HCT116 (cell line): ENCODE measurements around the gene ETV7. TPM values are rescaled to one million over a fixed set of nuclear protein-coding genes. Genes with fewer than 3 reads are reported as not detected.

Experiments
- ATAC-seq: fragments of 200-7000 bp; cut with Tn5 transposase; 2 replicates; pipeline ENCODE4 v1.9.1; 2020; ENCODE audit warnings: mild to moderate bottlenecking, moderate library complexity
- BruUV-seq: library from RNA; stranded (reverse); fragments of 400-500 nt; replicated peaks from 2 replicates; lab custom pipeline; 2021; lab: Mats Ljungman, UMichigan
- CTCF ChIA-PET: fragments of 300-600 bp; sonication (Branson Sonifier 250); formaldehyde crosslinking; loops from one replicate; lab custom pipeline; 2021; ENCODE audit warnings: antibody characterized with exemption; lab: Charles Lee
- POLR2A ChIA-PET: fragments of 300-600, 350-600 bp; sonication (Branson Sonifier 250); formaldehyde crosslinking; loops from one replicate; lab custom pipeline; 2021; ENCODE audit warnings: antibody characterized with exemption; lab: Charles Lee
- RAD21 ChIA-PET, 2 experiments: fragments of 300-600 bp; sonication (Branson Sonifier 250); formaldehyde crosslinking; loops; one replicate each; lab custom pipeline; 2023; ENCODE audit warnings: low total read pairs in 2 of 2; ENCODE audit not compliant: uncharacterized antibody in 2 of 2, unreplicated experiment in 2 of 2, low non-redundant PET in 1 of 2; lab: Charles Lee
- DNase-seq: peaks from one replicate; pipeline ENCODE4 v3.0.0-alpha.2; 2010; ENCODE audit warnings: low read depth, low spot score
- H2AFZ ChIP-seq: fragments of 200-600 bp; shearing (Covaris generic), sonication (generic); 2 replicates; pipeline ENCODE4 v1.6.1; 2017; ENCODE audit warnings: low read depth, mixed run types, mixed read lengths, antibody characterized with exemption, low read length; ENCODE audit not compliant: poor library complexity, severe bottlenecking
- H3K27ac ChIP-seq: 2 replicates; pipeline ENCODE4 v1.5.1; 2012; ENCODE audit warnings: low read depth, low read length
- H3K27me3 ChIP-seq: fragments of 200-600 bp; sonication (generic); 2 replicates; pipeline ENCODE4 v1.6.1; 2016; ENCODE audit warnings: mixed run types, low read length, mixed read lengths; ENCODE audit not compliant: insufficient read depth
- H3K36me3 ChIP-seq, 2 experiments: fragments of 200-500 bp in 1 of 2; fragments of 200-600 bp in 1 of 2; sonication (Bioruptor generic) in 1 of 2; sonication (generic) in 1 of 2; 2 replicates each; pipeline versions ENCODE4 v1.5.1 to v1.6.1; 2014 to 2016; ENCODE audit warnings: low read length in 2 of 2, inconsistent platforms in 1 of 2, mixed read lengths in 1 of 2, mixed run types in 1 of 2; ENCODE audit not compliant: insufficient read depth in 2 of 2, control insufficient read depth in 1 of 2
- H3K4me1 ChIP-seq, 2 experiments: fragments of 200-600 bp in 1 of 2; sonication (generic) in 1 of 2; 2 replicates each; pipeline versions ENCODE4 v1.5.1 to v1.6.1; 2012 to 2017; ENCODE audit warnings: low read length in 2 of 2, inconsistent platforms in 1 of 2, mild to moderate bottlenecking in 1 of 2, mixed read lengths in 1 of 2, mixed run types in 1 of 2, moderate library complexity in 1 of 2; ENCODE audit not compliant: insufficient read depth in 2 of 2, control insufficient read depth in 1 of 2
- H3K4me2 ChIP-seq: fragments of 200-600 bp; sonication (generic); 2 replicates; pipeline ENCODE4 v1.6.1; 2017; ENCODE audit warnings: mixed run types, low read length, mixed read lengths
- H3K4me3 ChIP-seq, 2 experiments: fragments of 200-600 bp in 1 of 2; sonication (generic) in 1 of 2; replicated peaks in 1 of 2; 2 replicates each; pipeline ENCODE4 v1.5.1; 2011 to 2016; ENCODE audit warnings: low read length in 2 of 2, control low read depth in 1 of 2, low read depth in 1 of 2, mild to moderate bottlenecking in 1 of 2, mixed read lengths in 1 of 2, mixed run types in 1 of 2
- H3K79me2 ChIP-seq: fragments of 200-600 bp; sonication (generic); 2 replicates; pipeline ENCODE4 v1.6.1; 2017; ENCODE audit warnings: mild to moderate bottlenecking, mixed run types, low read length, moderate library complexity, mixed read lengths; ENCODE audit not compliant: insufficient read depth
- H3K9ac ChIP-seq: fragments of 200-600 bp; sonication (generic); 2 replicates; pipeline ENCODE4 v1.6.1; 2016; ENCODE audit warnings: low read length, mixed read lengths
- H3K9me2 ChIP-seq: fragments of 200-600 bp; sonication (generic), shearing (Covaris generic); 2 replicates; pipeline ENCODE4 v1.6.1; 2017; ENCODE audit warnings: mixed run types, mild to moderate bottlenecking, moderate library complexity; ENCODE audit not compliant: insufficient read depth
- H3K9me3 ChIP-seq, 2 experiments: fragments of 200-500 bp in 1 of 2; fragments of 200-600 bp in 1 of 2; sonication (Bioruptor generic) in 1 of 2; sonication (generic) in 1 of 2; 2 replicates each; pipeline ENCODE4 v1.6.1; 2014 to 2017; ENCODE audit warnings: low read length in 2 of 2, mixed read lengths in 2 of 2, inconsistent platforms in 1 of 2, low read depth in 1 of 2, mild to moderate bottlenecking in 1 of 2, mixed run types in 1 of 2, moderate library complexity in 1 of 2; ENCODE audit not compliant: control insufficient read depth in 1 of 2, insufficient read depth in 1 of 2
- H4K20me1 ChIP-seq: fragments of 200-600 bp; sonication (generic), shearing (Covaris generic); 2 replicates; pipeline ENCODE4 v1.6.1; 2017; ENCODE audit warnings: mixed run types, mild to moderate bottlenecking, moderate library complexity; ENCODE audit not compliant: insufficient read depth
- CEBPB ChIP-seq: IDR thresholded peaks from 2 replicates; pipeline ENCODE4 v1.6.1; 2012; ENCODE audit warnings: low read depth
- EGR1 ChIP-seq: IDR thresholded peaks from 2 replicates; pipeline ENCODE4 v1.6.1; 2012; ENCODE audit warnings: low read depth
- ELF1 ChIP-seq: IDR thresholded peaks from 2 replicates; pipeline ENCODE4 v1.6.1; 2012; ENCODE audit warnings: low read depth, borderline replicate concordance
- EZH2 ChIP-seq: fragments of 200-600 bp; sonication (generic); IDR thresholded peaks from 2 replicates; pipeline ENCODE4 v1.6.1; 2017; ENCODE audit warnings: antibody characterized with exemption, mixed run types
- EZH2phosphoT487 ChIP-seq: fragments of 200-600 bp; IDR thresholded peaks from 2 replicates; pipeline ENCODE4 v1.6.1; 2018; ENCODE audit warnings: antibody characterized with exemption, borderline replicate concordance
- FOSL1 ChIP-seq: IDR thresholded peaks from 2 replicates; pipeline ENCODE4 v1.6.1; 2012; ENCODE audit warnings: low read depth
- POLR2AphosphoS5 ChIP-seq: IDR thresholded peaks from 2 replicates; pipeline ENCODE4 v1.6.1; 2011; ENCODE audit warnings: mild to moderate bottlenecking, low read depth, low read length, moderate library complexity
- RAD21 ChIP-seq: IDR thresholded peaks from 2 replicates; pipeline ENCODE4 v1.6.1; 2012; ENCODE audit warnings: low read depth, mild to moderate bottlenecking
- SIN3A ChIP-seq: IDR thresholded peaks from 2 replicates; pipeline ENCODE4 v1.6.1; 2012; ENCODE audit warnings: low read depth
- SP1 ChIP-seq: IDR thresholded peaks from 2 replicates; pipeline ENCODE4 v1.6.1; 2012; ENCODE audit warnings: low read depth
- SRF ChIP-seq: IDR thresholded peaks from 2 replicates; pipeline ENCODE4 v1.6.1; 2012; ENCODE audit warnings: low read depth
- TCF7L2 ChIP-seq: IDR thresholded peaks from 2 replicates; pipeline ENCODE4 v1.7.0; 2011; ENCODE audit warnings: borderline replicate concordance, inconsistent platforms; ENCODE audit not compliant: insufficient read depth, insufficient read length; ENCODE audit errors: extremely low read depth
- YY1 ChIP-seq: IDR thresholded peaks from 2 replicates; pipeline ENCODE4 v1.6.1; 2011; ENCODE audit warnings: low read length, low read depth, moderate library complexity, mild to moderate bottlenecking; ENCODE audit not compliant: insufficient replicate concordance; ENCODE audit errors: extremely low read depth
- ZFX ChIP-seq: fragments of 450-650 bp; IDR thresholded peaks from 2 replicates; pipeline ENCODE4 v1.6.1; 2017
- ZNF274 ChIP-seq: fragments of 200-500 bp; sonication (Bioruptor generic); IDR thresholded peaks from 2 replicates; pipeline ENCODE4 v1.6.1; 2014; ENCODE audit warnings: mild to moderate bottlenecking, low read depth, low read length, inconsistent platforms
- intact Hi-C: fragments of 100-400 bp; cut with micrococcal nuclease; formaldehyde crosslinking; loops from 2 replicates; pipeline ENCODE4 v1.10.0; 2022
- total RNA-seq: library from RNA; stranded (reverse); gene quantifications from one replicate; pipeline ENCODE4 v1.2.1, GENCODE V29; 2021; ENCODE audit not compliant: unreplicated experiment
- TF ChIP-seq, protein P1 (sequence below): IDR thresholded peaks from 2 replicates; pipeline ENCODE4 v1.6.1; 2012
- TF ChIP-seq, protein P2 (sequence below): IDR thresholded peaks from 2 replicates; pipeline ENCODE4 v1.6.1; 2012; ENCODE audit warnings: low read depth
- TF ChIP-seq, protein P3 (sequence below): IDR thresholded peaks from 2 replicates; pipeline ENCODE4 v1.6.1; 2011; ENCODE audit warnings: mild to moderate bottlenecking, low read length, moderate library complexity; ENCODE audit not compliant: insufficient replicate concordance; ENCODE audit errors: extremely low read depth
- TF ChIP-seq, protein P4 (sequence below), 3 experiments: fragments of 200-600 bp in 1 of 3; sonication (generic) in 1 of 3; IDR thresholded peaks in 2 of 3; conservative IDR thresholded peaks in 1 of 3; 2 replicates each; pipeline ENCODE4 v1.5.1; 2012 to 2017; ENCODE audit warnings: low read depth in 2 of 3, low read length in 2 of 3, antibody characterized with exemption in 1 of 3, borderline replicate concordance in 1 of 3, control low read depth in 1 of 3, mild to moderate bottlenecking in 1 of 3, mixed read lengths in 1 of 3, mixed run types in 1 of 3, moderate library complexity in 1 of 3; ENCODE audit not compliant: insufficient read depth in 1 of 3

ETV7 gene
- total RNA-seq, 1 experiment from 2014 or later = 1.0 TPM

DNA sequence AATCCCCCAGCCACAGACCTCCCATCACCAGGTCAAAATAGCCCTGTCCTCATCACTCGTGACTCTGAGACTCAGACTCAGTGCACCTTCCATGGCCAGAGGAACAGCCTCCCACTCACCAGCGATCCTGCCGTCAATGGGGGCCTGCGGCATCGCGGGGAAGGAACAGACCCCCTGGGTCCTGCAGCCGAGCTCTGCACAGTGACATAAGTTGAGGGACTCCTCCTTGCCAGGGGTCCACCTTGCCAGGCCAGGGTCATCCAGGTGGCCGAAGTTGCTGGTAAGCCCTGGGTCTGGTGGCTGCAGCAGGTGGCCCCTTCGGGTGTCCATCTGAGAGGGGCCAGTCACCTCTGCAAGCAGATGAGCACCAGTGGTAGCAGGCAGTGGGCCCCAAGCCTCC, 16.3 kb downstream of the ETV7 start:
- no peak overlapping the region for H2AFZ ChIP-seq
- H3K27me3 ChIP-seq = no peaks in the 10 kb centered on the region
- H3K4me2 ChIP-seq = no peak overlapping the region
- ChIA-PET RAD21 (no interaction called here), POLR2A (no interaction called here), CTCF (no interaction called here)
- H3K36me3 ChIP-seq = no peaks in the 10 kb centered on the region
- DNase-seq (no peak), ATAC-seq (no peak)
- TF ChIP-seq YY1 (no peak), SIN3A (no peak), RAD21 (no peak), EZH2 (no peak), SRF (no peak), FOSL1 (no peak), POLR2AphosphoS5 (no peak), ELF1 (no peak), EGR1 (no peak), CEBPB (no peak), SP1 (no peak), ZNF274 (no peak), EZH2phosphoT487 (no peak), TCF7L2 (no peak), ZFX (no peak)
- TF ChIP-seq, protein P1, sequence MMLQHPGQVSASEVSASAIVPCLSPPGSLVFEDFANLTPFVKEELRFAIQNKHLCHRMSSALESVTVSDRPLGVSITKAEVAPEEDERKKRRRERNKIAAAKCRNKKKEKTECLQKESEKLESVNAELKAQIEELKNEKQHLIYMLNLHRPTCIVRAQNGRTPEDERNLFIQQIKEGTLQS = no peak
- TF ChIP-seq, protein P2, sequence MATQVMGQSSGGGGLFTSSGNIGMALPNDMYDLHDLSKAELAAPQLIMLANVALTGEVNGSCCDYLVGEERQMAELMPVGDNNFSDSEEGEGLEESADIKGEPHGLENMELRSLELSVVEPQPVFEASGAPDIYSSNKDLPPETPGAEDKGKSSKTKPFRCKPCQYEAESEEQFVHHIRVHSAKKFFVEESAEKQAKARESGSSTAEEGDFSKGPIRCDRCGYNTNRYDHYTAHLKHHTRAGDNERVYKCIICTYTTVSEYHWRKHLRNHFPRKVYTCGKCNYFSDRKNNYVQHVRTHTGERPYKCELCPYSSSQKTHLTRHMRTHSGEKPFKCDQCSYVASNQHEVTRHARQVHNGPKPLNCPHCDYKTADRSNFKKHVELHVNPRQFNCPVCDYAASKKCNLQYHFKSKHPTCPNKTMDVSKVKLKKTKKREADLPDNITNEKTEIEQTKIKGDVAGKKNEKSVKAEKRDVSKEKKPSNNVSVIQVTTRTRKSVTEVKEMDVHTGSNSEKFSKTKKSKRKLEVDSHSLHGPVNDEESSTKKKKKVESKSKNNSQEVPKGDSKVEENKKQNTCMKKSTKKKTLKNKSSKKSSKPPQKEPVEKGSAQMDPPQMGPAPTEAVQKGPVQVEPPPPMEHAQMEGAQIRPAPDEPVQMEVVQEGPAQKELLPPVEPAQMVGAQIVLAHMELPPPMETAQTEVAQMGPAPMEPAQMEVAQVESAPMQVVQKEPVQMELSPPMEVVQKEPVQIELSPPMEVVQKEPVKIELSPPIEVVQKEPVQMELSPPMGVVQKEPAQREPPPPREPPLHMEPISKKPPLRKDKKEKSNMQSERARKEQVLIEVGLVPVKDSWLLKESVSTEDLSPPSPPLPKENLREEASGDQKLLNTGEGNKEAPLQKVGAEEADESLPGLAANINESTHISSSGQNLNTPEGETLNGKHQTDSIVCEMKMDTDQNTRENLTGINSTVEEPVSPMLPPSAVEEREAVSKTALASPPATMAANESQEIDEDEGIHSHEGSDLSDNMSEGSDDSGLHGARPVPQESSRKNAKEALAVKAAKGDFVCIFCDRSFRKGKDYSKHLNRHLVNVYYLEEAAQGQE = no peak
- TF ChIP-seq, protein P3, sequence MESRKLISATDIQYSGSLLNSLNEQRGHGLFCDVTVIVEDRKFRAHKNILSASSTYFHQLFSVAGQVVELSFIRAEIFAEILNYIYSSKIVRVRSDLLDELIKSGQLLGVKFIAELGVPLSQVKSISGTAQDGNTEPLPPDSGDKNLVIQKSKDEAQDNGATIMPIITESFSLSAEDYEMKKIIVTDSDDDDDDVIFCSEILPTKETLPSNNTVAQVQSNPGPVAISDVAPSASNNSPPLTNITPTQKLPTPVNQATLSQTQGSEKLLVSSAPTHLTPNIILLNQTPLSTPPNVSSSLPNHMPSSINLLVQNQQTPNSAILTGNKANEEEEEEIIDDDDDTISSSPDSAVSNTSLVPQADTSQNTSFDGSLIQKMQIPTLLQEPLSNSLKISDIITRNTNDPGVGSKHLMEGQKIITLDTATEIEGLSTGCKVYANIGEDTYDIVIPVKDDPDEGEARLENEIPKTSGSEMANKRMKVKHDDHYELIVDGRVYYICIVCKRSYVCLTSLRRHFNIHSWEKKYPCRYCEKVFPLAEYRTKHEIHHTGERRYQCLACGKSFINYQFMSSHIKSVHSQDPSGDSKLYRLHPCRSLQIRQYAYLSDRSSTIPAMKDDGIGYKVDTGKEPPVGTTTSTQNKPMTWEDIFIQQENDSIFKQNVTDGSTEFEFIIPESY = no peak
- TF ChIP-seq, protein P4, sequence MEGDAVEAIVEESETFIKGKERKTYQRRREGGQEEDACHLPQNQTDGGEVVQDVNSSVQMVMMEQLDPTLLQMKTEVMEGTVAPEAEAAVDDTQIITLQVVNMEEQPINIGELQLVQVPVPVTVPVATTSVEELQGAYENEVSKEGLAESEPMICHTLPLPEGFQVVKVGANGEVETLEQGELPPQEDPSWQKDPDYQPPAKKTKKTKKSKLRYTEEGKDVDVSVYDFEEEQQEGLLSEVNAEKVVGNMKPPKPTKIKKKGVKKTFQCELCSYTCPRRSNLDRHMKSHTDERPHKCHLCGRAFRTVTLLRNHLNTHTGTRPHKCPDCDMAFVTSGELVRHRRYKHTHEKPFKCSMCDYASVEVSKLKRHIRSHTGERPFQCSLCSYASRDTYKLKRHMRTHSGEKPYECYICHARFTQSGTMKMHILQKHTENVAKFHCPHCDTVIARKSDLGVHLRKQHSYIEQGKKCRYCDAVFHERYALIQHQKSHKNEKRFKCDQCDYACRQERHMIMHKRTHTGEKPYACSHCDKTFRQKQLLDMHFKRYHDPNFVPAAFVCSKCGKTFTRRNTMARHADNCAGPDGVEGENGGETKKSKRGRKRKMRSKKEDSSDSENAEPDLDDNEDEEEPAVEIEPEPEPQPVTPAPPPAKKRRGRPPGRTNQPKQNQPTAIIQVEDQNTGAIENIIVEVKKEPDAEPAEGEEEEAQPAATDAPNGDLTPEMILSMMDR (IDR thresholded peaks at IDR 0.05 in 2 of 3, conservative IDR thresholded peaks at IDR 0.05 in 1 of 3; ENCODE audit: borderline replicate concordance in 1 of 3, insufficient read depth in 1 of 3, low read depth in 2 of 3, low read length in 2 of 3) = no peak
- H3K4me1 ChIP-seq = no peaks in the 10 kb centered on the region
- no peaks in the 10 kb centered on the region for H3K9me3 ChIP-seq
- H4K20me1 ChIP-seq = no peaks in the 10 kb centered on the region
- H3K4me3 ChIP-seq = no peak overlapping the region
- H3K27ac ChIP-seq = no peak overlapping the region
- no peaks in the 10 kb centered on the region for H3K79me2 ChIP-seq
- intact Hi-C loops = no loop called here
- H3K9ac ChIP-seq = no peak overlapping the region
- no TSS peak for BruUV-seq
- no peaks in the 10 kb centered on the region for H3K9me2 ChIP-seq
